Measurements from ENCODE around the gene KDELR1.

KDELR1 gene

DNA sequence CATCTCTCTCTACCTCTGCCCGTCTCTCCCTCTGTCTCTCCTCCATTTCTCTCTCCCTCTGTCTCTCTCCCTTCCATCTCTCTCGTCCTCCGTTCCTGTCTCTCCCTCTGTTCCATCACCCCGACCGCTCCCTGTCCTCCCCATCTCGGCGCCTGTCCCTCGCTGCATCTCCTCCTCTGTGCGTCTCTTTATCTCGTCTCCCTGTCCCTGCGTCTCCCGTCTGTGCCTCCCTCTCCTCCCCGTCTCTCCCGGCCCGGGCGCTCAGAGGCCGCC, 6.7 kb upstream of the KDELR1 start:
- Histone ChIP-seq H3K4me2 (no peak overlapping the region), H3K27me3 (peaks cover 75% of the 10 kb centered on the region), H3K36me3 (no peaks in the 10 kb centered on the region), H3K9me3 (peaks cover 13% of the 10 kb centered on the region; the same call in 1 of the 2 replicates), H3K4me1 (peaks cover 53% of the 10 kb centered on the region), H3K4me3 (0 out of 2 replicates have a peak overlapping the region, but pooled peaks have one; percentile 11), H3K9ac (no peak overlapping the region), H4K20me1 (no peaks in the 10 kb centered on the region), H3K27ac (no peak overlapping the region)
- TF ChIP-seq Cebpa-rat (IDR thresholded peaks at IDR 0.05) = no peak

DNA sequence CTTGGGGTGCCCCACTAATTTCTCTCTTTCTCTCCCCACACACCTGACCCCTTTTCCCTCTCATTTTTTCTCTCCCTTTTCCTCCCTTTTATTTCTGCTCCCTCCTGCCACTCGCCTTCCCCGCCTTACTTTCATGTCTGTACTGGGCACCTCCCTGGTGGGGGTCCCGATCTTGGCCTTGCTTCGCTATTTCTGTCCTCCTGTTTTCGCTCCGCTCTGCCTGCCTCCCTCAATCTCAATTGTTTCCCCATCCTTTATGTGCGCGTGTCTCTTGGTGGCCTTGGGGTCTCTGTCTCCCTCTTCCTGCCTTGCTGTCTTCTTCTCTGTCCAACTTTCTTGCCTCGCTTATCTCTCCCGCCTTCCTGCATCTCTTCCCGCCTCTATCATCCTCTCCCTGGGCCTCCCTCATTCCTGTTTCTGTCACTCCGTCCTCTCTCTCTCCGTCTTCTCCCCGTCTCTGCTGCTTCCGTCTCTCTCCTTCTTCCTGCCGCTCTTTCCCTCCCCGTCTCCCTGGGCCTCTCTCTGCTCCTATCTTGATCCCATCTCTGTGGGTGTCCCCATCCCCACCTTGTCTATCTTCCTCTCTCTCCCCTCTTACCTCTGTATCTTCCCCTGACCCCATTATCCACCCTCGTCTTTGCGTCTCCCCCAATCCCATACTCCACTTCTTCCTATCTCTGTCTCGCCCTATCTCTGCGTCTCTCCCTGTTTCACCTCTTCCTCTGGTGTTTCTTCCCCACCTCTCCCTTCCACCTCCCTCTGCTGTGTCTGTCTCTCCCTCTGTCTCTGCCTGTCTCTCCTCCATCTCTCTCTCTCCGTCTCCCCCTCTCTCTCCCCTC, 6.1 kb upstream of the KDELR1 start:
- no peaks in the 10 kb centered on the region for H4K20me1 ChIP-seq

DNA sequence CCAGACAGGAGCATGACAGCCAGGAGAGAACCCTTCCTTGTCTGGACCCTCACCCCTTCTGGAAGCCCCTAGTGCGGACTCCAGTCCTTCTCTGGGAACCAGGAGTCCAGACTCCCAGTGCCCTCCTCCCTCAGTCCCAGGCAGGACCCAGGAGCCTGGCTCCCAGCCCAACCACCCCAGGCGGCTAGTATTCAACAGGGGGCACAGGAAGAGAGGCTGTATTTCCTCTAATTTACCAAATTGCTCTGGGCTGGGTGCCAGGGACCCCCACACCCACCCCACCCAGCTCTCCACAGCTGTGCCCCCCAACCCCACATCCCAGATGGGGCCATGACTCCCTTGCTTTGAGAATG, 5.4 kb upstream of the KDELR1 start:
- H4K20me1 ChIP-seq = no peaks in the 10 kb centered on the region
- peaks cover 66% of the 10 kb centered on the region for H3K4me1 ChIP-seq
- H3K9ac ChIP-seq = no peak overlapping the region
- H3K36me3 ChIP-seq = no peaks in the 10 kb centered on the region
- no peak overlapping the region for H3K27ac ChIP-seq
- peaks cover 13% of the 10 kb centered on the region; the same call in 1 of the 2 replicates for H3K9me3 ChIP-seq
- peak overlapping the region; percentile 99 for H3K4me2 ChIP-seq
- peaks cover 75% of the 10 kb centered on the region for H3K27me3 ChIP-seq
- TF ChIP-seq Cebpa-rat (IDR thresholded peaks at IDR 0.05) = no peak
- H3K4me3 ChIP-seq = peak overlapping the region; percentile 11; the same call in 1 of the 2 replicates

More for the DNA sequence above, 6.1 kb upstream of the KDELR1 start:
- peak overlapping the region; percentile 99; the same call in 1 of the 2 replicates for H3K4me2 ChIP-seq
- no peak overlapping the region for H3K27ac ChIP-seq
- H3K27me3 ChIP-seq = peaks cover 75% of the 10 kb centered on the region
- peaks cover 59% of the 10 kb centered on the region for H3K4me1 ChIP-seq
- no peaks in the 10 kb centered on the region for H3K36me3 ChIP-seq
- H3K9ac ChIP-seq = no peak overlapping the region
- no peak overlapping the region for H3K4me3 ChIP-seq
- no peak for TF ChIP-seq Cebpa-rat (IDR thresholded peaks at IDR 0.05)
- peaks cover 13% of the 10 kb centered on the region; the same call in 1 of the 2 replicates for H3K9me3 ChIP-seq

DNA sequence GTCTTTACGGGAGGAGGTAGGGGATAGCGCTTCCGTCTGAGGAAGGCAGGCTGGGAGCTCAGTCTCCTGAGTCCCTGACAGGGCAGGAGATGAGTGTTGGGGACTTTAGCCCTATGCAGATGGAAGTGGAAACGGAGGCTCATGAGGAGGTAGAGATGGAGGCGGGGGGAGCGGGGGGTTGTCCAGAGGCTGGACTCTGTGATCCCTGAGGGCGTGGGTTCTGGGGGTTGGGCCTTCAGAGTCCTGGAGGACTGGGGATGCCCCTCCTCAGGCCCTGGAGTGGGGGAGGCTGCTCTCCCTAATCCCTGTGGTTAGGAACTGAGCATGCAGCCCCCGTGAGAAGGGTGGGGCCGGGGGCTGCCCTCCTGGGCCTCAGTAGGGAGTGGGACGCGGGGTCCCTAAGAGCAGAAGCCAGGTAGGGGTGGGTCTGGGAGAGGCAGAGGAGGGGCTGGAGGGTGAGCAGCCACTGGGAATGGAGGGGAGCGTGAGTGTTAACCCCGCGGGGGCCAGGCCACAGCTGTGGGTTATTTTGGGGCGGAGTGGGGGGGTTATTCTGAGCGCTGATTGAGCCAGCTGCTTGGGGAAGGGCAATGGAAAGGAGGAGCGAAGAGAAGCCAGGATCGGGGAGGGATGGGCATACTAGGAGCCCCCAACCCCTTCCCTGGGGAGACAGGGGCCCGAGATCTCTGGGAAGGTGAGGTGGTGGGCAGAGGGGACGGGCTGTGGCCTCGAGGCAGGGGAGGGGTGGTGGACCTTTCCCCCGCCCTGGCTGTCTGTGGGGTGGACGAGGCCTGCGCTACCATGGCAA, 4.9 kb upstream of the KDELR1 start:
- H3K9me3 ChIP-seq = peaks cover 13% of the 10 kb centered on the region; the same call in 1 of the 2 replicates
- TF ChIP-seq Cebpa-rat (IDR thresholded peaks at IDR 0.05) = no peak
- peak overlapping the region; percentile 99 for H3K4me2 ChIP-seq
- peaks cover 65% of the 10 kb centered on the region for H3K4me1 ChIP-seq
- H3K9ac ChIP-seq = no peak overlapping the region
- no peaks in the 10 kb centered on the region for H4K20me1 ChIP-seq
- no peaks in the 10 kb centered on the region for H3K36me3 ChIP-seq
- H3K27ac ChIP-seq = no peak overlapping the region
- peak overlapping the region; percentile 11; the same call in 1 of the 2 replicates for H3K4me3 ChIP-seq
- H3K27me3 ChIP-seq = peaks cover 75% of the 10 kb centered on the region

DNA sequence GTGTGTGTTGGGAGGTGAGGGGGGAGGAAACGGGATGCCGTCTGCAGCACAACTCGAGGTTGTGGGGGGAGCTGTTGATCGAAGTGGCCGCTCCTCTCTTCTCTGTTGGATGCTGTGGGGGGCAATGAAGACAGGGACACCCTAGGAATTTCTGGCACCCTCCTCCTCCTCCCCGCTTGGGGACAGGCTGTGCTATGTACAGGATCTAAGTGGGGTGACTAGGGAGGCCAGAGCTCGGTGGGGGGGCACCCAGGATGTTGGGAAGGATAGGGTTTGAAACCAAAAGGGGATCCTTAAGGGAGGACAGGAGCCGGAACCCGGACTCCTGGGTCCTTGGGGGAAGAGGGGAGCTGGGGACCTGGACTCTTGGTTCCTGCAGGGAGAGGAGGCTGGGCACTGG, 4.1 kb upstream of the KDELR1 start:
- Histone ChIP-seq H3K4me1 (peaks cover 62% of the 10 kb centered on the region), H3K4me2 (peak overlapping the region; percentile 99)
- TF ChIP-seq Cebpa-rat (IDR thresholded peaks at IDR 0.05) = no peak

DNA sequence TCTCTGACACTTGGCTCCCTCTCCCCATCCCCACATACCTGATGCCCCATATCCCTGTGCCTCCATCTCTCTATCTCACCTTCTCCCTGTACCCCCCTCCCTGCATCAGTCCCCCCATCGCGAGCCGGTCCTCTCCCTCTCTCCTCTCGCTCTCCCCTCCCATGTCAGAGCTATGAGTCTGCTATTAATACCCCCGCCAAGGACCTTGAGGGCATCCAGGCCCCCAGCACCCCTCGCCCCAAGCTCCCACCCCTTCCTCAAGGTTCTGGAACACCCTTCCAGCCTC, 3.8 kb upstream of the KDELR1 start:
- Histone ChIP-seq H3K4me2 (peak overlapping the region; percentile 99), H3K9me3 (peaks cover 13% of the 10 kb centered on the region; the same call in 1 of the 2 replicates), H3K4me3 (peak overlapping the region; percentile 64; the same call in 1 of the 2 replicates), H3K36me3 (no peaks in the 10 kb centered on the region), H4K20me1 (peaks cover 3% of the 10 kb centered on the region; the same call in 1 of the 2 replicates), H3K27ac (no peak overlapping the region), H3K9ac (0 out of 2 replicates have a peak overlapping the region, but pooled peaks have one; percentile 45), H3K4me1 (peaks cover 65% of the 10 kb centered on the region), H3K27me3 (peaks cover 70% of the 10 kb centered on the region)
- no peak for TF ChIP-seq Cebpa-rat (IDR thresholded peaks at IDR 0.05)

More for the DNA sequence above, 4.1 kb upstream of the KDELR1 start:
- no peaks in the 10 kb centered on the region for H3K36me3 ChIP-seq
- peaks cover 13% of the 10 kb centered on the region; the same call in 1 of the 2 replicates for H3K9me3 ChIP-seq
- H3K27ac ChIP-seq = no peak overlapping the region
- peaks cover 74% of the 10 kb centered on the region for H3K27me3 ChIP-seq
- 0 out of 2 replicates have a peak overlapping the region, but pooled peaks have one; percentile 64 for H3K4me3 ChIP-seq
- no peaks in the 10 kb centered on the region for H4K20me1 ChIP-seq
- no peak overlapping the region for H3K9ac ChIP-seq

DNA sequence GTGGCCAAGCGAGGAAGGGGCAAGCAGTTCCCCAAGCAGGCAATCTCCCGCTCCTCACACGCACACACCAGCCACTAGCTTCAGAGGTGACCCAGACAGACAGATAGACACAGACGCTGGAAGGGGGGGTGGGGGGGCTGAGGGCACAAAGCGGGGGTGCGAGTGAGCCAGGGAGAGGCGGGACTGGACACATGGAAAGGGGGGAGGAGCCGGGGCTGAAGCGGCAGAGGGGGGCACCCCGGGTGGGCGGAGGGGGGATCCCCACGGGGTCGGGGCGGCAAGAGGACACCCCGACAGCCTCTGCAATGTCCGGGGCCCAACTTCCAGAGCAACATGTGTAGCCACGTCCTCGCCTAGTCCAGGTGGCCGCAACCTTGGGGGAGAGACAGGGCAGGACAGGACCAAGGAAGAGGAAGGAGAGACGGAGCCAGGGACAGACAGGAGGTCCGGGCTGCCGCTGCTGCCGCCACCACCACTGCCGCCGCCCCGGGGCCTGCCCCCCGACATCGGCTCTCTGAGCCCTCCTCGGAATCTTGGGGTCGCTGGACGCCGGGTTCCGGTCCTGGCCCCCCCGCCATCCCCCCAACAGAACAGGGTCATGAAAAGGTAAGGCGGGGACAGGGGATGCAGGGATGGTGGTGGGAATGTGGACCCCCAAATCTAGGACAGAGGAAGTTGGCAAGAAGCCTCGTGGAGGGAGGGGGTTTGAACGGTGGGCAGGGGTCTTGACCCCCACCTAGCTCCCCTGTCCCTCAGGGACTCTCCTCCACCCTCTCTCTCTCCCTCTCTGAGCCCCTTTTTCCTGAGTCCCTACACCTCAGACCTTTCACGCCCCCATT, 3.2 kb upstream of the KDELR1 start:
- H3K4me3 ChIP-seq = peak overlapping the region; percentile 64
- H3K4me1 ChIP-seq = peaks cover 68% of the 10 kb centered on the region

DNA sequence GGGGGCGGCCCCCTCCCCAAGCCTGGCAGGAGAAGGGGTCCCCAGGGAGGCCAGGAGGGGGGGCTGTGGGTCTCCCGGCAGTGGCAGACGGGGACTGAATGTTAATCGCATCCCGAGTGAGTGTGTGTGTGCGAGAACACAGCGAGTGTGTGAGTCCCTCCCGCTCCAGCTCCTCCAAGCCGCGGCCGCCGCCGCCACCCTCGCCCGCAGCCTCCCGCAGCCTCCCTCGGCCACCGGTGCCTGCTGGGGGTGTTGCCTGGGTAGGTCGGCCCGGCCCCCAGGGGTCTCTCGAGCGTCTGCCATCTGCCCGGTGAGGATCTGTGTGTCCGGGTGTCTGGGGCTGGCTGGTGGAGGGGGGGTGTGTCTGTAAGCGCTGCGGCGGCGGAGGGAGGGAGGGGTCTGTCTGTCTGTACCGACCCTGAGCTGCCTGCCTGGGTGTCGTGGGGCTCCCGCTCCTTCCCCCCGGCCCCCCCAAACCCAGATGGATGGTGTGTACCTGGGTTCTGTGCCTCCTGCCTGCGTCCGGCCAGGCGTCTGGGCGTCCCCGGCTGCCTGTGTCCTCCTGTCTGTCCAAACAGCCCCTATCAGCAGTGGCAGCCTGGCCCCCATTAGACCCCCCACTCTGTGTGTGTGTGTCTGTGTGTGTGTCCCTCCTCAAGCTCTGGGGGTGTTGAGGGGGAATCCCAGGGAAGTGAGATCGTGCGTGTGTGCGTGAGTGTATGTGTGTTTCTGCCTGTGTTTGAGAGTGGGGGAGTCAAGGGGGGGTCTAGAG, 2.4 kb upstream of the KDELR1 start, which contains the start of gene GRIN2D:
Gene GRIN2D (plus strand): TSS at position 110 of the 772 bp plus-strand sequence. CDS start 4,725 bp downstream, outside the sequence.
- Histone ChIP-seq H3K36me3 (peaks cover 8% of the 10 kb centered on the region), H3K9me3 (peaks cover 5% of the 10 kb centered on the region; the same call in 1 of the 2 replicates), H3K4me2 (peak within 1 kb of the TSS; percentile 99), H3K4me3 (peak within 1 kb of the TSS; percentile 64), H3K27me3 (peaks cover 57% of the 10 kb centered on the region), H3K27ac (peak within 1 kb of the TSS; percentile 59), H3K9ac (peak within 1 kb of the TSS; percentile 75), H3K4me1 (peaks cover 76% of the 10 kb centered on the region), H4K20me1 (peaks cover 6% of the 10 kb centered on the region; the same call in 1 of the 2 replicates)
- no peak for TF ChIP-seq Cebpa-rat (IDR thresholded peaks at IDR 0.05)

More for the DNA sequence above, 3.2 kb upstream of the KDELR1 start:
- Histone ChIP-seq H3K9ac (peak overlapping the region; percentile 75), H3K4me2 (peak overlapping the region; percentile 99), H3K27me3 (peaks cover 65% of the 10 kb centered on the region), H3K27ac (no peak overlapping the region), H4K20me1 (peaks cover 6% of the 10 kb centered on the region; the same call in 1 of the 2 replicates), H3K36me3 (no peaks in the 10 kb centered on the region), H3K9me3 (peaks cover 12% of the 10 kb centered on the region; the same call in 1 of the 2 replicates)
- no peak for TF ChIP-seq Cebpa-rat (IDR thresholded peaks at IDR 0.05)
